ENCODE data around the gene TMOD1. TPM values are rescaled to one million over a fixed set of nuclear protein-coding genes. Genes with fewer than 3 reads are reported as not detected.

The TMOD1 gene
- total and polyA plus RNA-seq, 5 donors from 2014 or later, result 2.4 to 11.0 (median 3.7) TPM

DNA sequence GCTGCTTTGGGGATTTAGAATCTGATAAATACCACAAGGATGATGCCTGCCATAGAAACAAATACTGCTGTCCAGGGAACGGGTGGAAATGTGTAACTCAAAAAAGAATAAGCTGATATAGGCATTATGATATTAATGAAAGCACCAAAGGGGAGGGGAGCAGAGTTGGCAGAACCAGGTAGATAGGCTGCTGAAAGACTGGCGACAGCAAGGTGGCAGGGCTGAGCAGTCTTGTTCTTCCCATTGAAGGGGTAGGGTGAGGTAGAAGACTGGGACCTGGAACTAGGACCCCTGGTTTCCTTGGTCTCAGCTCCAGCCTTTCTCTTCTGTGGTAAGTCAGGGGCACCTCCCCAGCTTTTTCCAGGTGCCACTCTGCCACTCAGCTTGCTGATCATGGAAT lies 31.4 kb upstream of the TMOD1 start:
- ATAC-seq (ENCODE audit: low read depth in 2 of 2), result no peak
- H3K27me3 Mint-ChIP-seq, result no peaks in the 10 kb centered on the region
- peaks cover 53% of the 10 kb centered on the region for H3K36me3 Mint-ChIP-seq
- no peaks in the 10 kb centered on the region for H3K4me1 ChIP-seq (ENCODE audit: control insufficient read depth, insufficient read depth, low read length, poor library complexity, severe bottlenecking)
- peaks cover 47% of the 10 kb centered on the region for H3K36me3 ChIP-seq (ENCODE audit: control insufficient read depth, insufficient read depth, low read length)
- no peaks in the 10 kb centered on the region for H3K9me3 Mint-ChIP-seq
- peaks cover 0 to 8% (median 3%) of the 10 kb centered on the region in 4 donors for H3K4me1 Mint-ChIP-seq
- H3K27ac Mint-ChIP-seq, result no peak overlapping the region
- H3K9me3 ChIP-seq (ENCODE audit: control insufficient read depth in 2 of 2, low read length in 2 of 2), result no peaks in the 10 kb centered on the region
- H3K4me3 Mint-ChIP-seq, result no peak overlapping the region
- no peak overlapping the region for H3K27ac ChIP-seq (ENCODE audit: insufficient read depth, low read length, poor library complexity, severe bottlenecking)
- H3K4me3 ChIP-seq (ENCODE audit: low read depth, low read length), result no peak overlapping the region
- no peaks in the 10 kb centered on the region for H3K27me3 ChIP-seq (ENCODE audit: control insufficient read depth, insufficient read depth, low read length)
- peak in 1 of 3 donors; percentile 5 for DNase-seq

DNA sequence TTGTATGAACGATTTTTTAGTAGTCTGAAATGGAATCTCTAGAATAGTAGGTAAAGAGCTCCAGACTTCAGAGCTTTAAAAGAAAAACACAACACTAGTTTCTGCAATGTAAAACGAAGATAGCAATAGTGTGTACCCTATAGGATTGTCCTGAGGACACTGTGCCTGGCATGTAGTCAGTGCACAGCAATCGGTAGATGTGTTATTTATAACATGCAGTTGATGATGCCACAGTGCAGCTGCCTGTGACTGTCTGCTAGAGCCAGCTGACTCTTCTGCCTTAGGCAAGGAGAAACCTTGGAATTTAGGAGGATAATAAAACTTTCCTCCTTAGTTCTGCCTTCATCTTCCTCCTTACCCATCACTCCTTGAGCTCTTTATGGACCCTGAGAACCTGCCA lies 27.7 kb upstream of the TMOD1 start:
- H3K36me3 ChIP-seq (ENCODE audit: control insufficient read depth, insufficient read depth, low read length), result peaks cover 28% of the 10 kb centered on the region
- H3K4me1 ChIP-seq (ENCODE audit: control insufficient read depth, insufficient read depth, low read length, poor library complexity, severe bottlenecking), result no peaks in the 10 kb centered on the region
- H3K36me3 Mint-ChIP-seq, result peaks cover 42% of the 10 kb centered on the region
- H3K27me3 ChIP-seq (ENCODE audit: control insufficient read depth, insufficient read depth, low read length), result no peaks in the 10 kb centered on the region
- peaks cover 0 to 6% (median 0%) of the 10 kb centered on the region in 4 donors for H3K4me1 Mint-ChIP-seq
- H3K27ac ChIP-seq (ENCODE audit: insufficient read depth, low read length, poor library complexity, severe bottlenecking), result no peak overlapping the region
- H3K9me3 Mint-ChIP-seq, result no peaks in the 10 kb centered on the region
- no peak overlapping the region for H3K4me3 Mint-ChIP-seq
- DNase-seq, result no peak
- no peak for ATAC-seq (ENCODE audit: low read depth in 2 of 2)
- H3K27ac Mint-ChIP-seq, result no peak overlapping the region
- no peaks in the 10 kb centered on the region for H3K9me3 ChIP-seq (ENCODE audit: control insufficient read depth in 2 of 2, low read length in 2 of 2)
- no peaks in the 10 kb centered on the region for H3K27me3 Mint-ChIP-seq
- no peak overlapping the region for H3K4me3 ChIP-seq (ENCODE audit: low read depth, low read length)

DNA sequence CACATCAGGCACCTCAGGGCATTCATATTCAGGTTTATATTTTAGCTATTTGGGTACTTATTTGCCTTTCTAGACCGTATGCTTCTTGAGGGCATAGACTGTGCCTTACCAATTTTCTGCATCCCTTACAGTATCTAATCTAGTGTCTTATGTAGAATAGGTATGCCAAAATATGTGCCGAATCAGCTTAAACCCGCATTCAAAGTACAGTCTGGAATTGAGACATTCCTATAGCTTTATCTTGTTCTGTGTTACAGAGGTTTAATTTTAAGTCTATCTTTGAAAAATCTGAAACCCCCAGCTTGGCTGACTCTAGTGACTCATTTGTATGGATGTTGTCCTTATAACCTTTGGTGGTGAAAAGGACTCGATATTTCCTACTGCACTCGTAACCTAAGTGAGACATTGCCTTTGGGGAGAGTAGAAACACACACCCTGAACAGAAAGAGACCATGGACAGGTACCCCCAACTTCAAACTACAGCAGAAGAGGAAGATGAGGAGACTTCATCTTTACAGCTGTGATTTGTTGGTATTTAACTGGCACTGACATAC lies 27.0 kb upstream of the TMOD1 start:
- no peak overlapping the region for H3K4me3 Mint-ChIP-seq
- H3K36me3 ChIP-seq (ENCODE audit: control insufficient read depth, insufficient read depth, low read length), result peaks cover 32% of the 10 kb centered on the region
- no peaks in the 10 kb centered on the region for H3K9me3 Mint-ChIP-seq
- no peak overlapping the region for H3K4me3 ChIP-seq (ENCODE audit: low read depth, low read length)
- no peak overlapping the region for H3K27ac ChIP-seq (ENCODE audit: insufficient read depth, low read length, poor library complexity, severe bottlenecking)
- no peak overlapping the region for H3K27ac Mint-ChIP-seq
- no peaks in the 10 kb centered on the region for H3K9me3 ChIP-seq (ENCODE audit: control insufficient read depth in 2 of 2, low read length in 2 of 2)
- no peak for DNase-seq
- no peaks in the 10 kb centered on the region for H3K4me1 ChIP-seq (ENCODE audit: control insufficient read depth, insufficient read depth, low read length, poor library complexity, severe bottlenecking)
- H3K4me1 Mint-ChIP-seq, result peaks cover 0 to 6% (median 0%) of the 10 kb centered on the region in 4 donors
- ATAC-seq (ENCODE audit: low read depth in 2 of 2), result no peak
- no peaks in the 10 kb centered on the region for H3K27me3 Mint-ChIP-seq
- H3K27me3 ChIP-seq (ENCODE audit: control insufficient read depth, insufficient read depth, low read length), result no peaks in the 10 kb centered on the region
- H3K36me3 Mint-ChIP-seq, result peaks cover 48% of the 10 kb centered on the region

DNA sequence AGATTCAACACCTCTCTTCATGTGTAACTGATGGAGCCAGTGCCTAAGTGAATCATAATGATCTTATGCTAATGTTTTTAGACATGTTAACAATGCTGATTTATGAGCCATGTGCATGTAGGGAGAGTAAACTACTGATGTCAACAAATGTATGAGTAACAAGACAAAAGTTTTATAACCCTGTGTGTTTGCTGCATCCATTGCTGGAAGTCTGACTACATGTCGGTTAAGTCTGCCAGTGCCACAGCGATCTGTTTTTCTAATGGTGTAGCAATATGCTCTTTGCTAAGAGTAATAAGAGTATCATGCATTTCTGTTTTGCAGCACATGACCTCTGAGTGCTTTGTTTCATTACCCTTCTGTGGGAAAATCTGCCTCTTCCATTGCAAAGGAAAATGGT lies 26.4 kb upstream of the TMOD1 start:
- Mint-ChIP-seq H3K27ac (no peak overlapping the region), H3K36me3 (peaks cover 48% of the 10 kb centered on the region), H3K4me1 (peaks cover 0 to 6% (median 0%) of the 10 kb centered on the region in 4 donors), H3K27me3 (no peaks in the 10 kb centered on the region), H3K4me3 (no peak overlapping the region), H3K9me3 (no peaks in the 10 kb centered on the region)
- Histone ChIP-seq H3K4me1 (ENCODE audit: control insufficient read depth, insufficient read depth, low read length, poor library complexity, severe bottlenecking) (no peaks in the 10 kb centered on the region), H3K36me3 (ENCODE audit: control insufficient read depth, insufficient read depth, low read length) (peaks cover 32% of the 10 kb centered on the region), H3K27ac (ENCODE audit: insufficient read depth, low read length, poor library complexity, severe bottlenecking) (no peak overlapping the region), H3K9me3 (ENCODE audit: control insufficient read depth in 2 of 2, low read length in 2 of 2) (no peaks in the 10 kb centered on the region), H3K4me3 (ENCODE audit: low read depth, low read length) (no peak overlapping the region), H3K27me3 (ENCODE audit: control insufficient read depth, insufficient read depth, low read length) (no peaks in the 10 kb centered on the region)
- ATAC-seq (ENCODE audit: low read depth in 2 of 2) (no peak), DNase-seq (no peak)

DNA sequence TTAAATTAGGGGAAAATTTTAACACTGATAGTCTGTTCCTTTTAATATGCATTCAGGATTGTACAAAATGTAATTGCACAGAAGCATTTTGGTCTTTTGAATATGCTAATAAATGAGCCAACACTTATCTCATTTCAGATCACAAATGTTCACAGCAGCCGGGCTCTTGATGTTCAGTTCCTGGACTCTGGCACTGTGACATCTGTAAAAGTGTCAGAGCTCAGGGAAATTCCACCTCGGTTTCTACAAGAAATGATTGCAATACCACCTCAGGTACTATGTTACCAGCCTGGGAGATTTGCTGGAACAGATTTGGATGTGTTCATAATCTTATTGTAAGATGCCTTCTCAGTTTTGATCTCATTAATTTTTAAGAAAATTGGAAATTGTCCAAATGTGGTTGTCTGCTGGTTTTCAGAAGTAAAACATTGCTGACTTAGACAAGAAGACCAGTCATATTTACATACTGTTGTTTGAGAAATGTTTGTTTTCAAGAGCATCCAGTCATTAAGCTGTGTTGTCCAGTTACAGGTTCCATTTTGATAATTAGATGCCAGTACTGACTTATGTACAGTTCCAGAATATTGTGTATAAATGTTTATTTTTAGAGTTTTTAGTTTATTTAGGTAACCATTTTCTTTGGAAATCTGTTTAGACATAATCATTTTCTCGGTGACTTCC lies 23.0 kb upstream of the TMOD1 start:
- peaks cover 45% of the 10 kb centered on the region for H3K36me3 ChIP-seq (ENCODE audit: control insufficient read depth, insufficient read depth, low read length)

DNA sequence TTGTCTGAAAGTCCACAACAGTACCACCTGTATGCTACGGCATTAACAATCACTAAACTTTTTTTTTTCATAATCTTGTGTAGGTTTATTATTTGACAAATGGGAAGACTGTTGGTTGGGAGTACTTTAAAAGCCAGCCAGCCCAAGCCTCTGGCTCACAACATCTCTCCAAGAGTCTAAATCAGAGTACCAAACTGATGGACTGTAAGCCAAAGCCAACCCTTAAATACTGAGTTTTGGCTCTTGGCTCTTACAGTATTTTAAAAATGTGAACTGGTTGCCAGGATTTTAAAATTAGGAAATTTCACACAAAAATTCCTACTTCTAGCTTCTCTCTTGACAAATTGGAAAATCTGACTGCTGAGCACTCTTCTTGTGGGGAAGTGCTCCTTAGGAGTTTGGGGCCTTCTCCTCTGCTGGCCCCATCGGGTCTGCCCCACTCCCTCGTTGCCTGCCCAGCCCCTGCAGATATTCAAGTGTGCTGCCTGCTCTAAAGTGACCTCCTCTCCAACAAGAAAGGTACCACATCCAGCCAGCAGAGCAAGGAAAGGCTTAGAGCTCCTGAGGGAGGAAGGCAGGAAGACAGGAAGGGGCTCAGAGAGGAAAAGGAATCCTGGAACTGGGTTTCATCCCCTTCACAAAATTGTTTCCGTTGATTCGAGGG lies 21.8 kb upstream of the TMOD1 start:
- Histone ChIP-seq H3K4me1 (ENCODE audit: control insufficient read depth, insufficient read depth, low read length, poor library complexity, severe bottlenecking) (no peaks in the 10 kb centered on the region), H3K36me3 (ENCODE audit: control insufficient read depth, insufficient read depth, low read length) (peaks cover 43% of the 10 kb centered on the region), H3K4me3 (ENCODE audit: low read depth, low read length) (no peak overlapping the region), H3K27ac (ENCODE audit: insufficient read depth, low read length, poor library complexity, severe bottlenecking) (no peak overlapping the region), H3K9me3 (ENCODE audit: control insufficient read depth in 2 of 2, low read length in 2 of 2) (no peaks in the 10 kb centered on the region), H3K27me3 (ENCODE audit: control insufficient read depth, insufficient read depth, low read length) (no peaks in the 10 kb centered on the region)
- H3K9me3 Mint-ChIP-seq, result peaks cover 0 to 10% (median 0%) of the 10 kb centered on the region in 7 donors
- ATAC-seq (ENCODE audit: low read depth in 2 of 2), result no peak
- DNase-seq, result no peak
- H3K27me3 Mint-ChIP-seq, result no peaks in the 10 kb centered on the region
- no peak overlapping the region for H3K27ac Mint-ChIP-seq
- peaks cover 0 to 2% (median 0%) of the 10 kb centered on the region in 4 donors for H3K4me1 Mint-ChIP-seq
- H3K4me3 Mint-ChIP-seq, result no peak overlapping the region
- peaks cover 54% of the 10 kb centered on the region for H3K36me3 Mint-ChIP-seq

More for the DNA sequence above, 23.0 kb upstream of the TMOD1 start:
- Mint-ChIP-seq H3K27me3 (no peaks in the 10 kb centered on the region), H3K9me3 (peaks cover 0 to 10% (median 0%) of the 10 kb centered on the region in 7 donors), H3K27ac (no peak overlapping the region), H3K36me3 (peaks cover 60% of the 10 kb centered on the region), H3K4me1 (peaks cover 0 to 2% (median 0%) of the 10 kb centered on the region in 4 donors), H3K4me3 (no peak overlapping the region)
- no peaks in the 10 kb centered on the region for H3K9me3 ChIP-seq (ENCODE audit: control insufficient read depth in 2 of 2, low read length in 2 of 2)
- DNase-seq (no peak), ATAC-seq (ENCODE audit: low read depth in 2 of 2) (no peak)
- H3K27me3 ChIP-seq (ENCODE audit: control insufficient read depth, insufficient read depth, low read length), result no peaks in the 10 kb centered on the region
- H3K4me1 ChIP-seq (ENCODE audit: control insufficient read depth, insufficient read depth, low read length, poor library complexity, severe bottlenecking), result no peaks in the 10 kb centered on the region
- H3K27ac ChIP-seq (ENCODE audit: insufficient read depth, low read length, poor library complexity, severe bottlenecking), result no peak overlapping the region
- no peak overlapping the region for H3K4me3 ChIP-seq (ENCODE audit: low read depth, low read length)

DNA sequence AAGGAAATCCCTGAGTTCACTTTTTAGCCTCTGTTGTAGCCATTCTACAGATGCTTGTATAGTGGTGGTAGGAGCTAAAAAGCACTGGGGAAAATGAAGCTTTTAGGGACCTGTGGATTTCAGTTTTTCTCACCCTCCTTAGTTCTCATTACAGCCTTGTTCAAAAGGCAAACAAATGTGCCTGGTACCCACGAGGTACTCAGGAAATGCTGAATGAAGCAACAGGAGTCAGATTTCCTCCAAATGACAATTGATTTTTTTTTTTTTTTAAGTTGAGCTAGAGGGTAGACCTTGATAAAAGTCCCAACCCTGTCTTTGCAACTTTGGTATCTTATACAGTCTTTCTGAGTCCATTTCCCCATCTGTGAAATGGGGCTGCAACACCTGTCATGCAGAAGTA lies 21.3 kb upstream of the TMOD1 start:
- DNase-seq, result no peak
- Mint-ChIP-seq H3K36me3 (peaks cover 49% of the 10 kb centered on the region), H3K4me3 (no peak overlapping the region), H3K27ac (no peak overlapping the region), H3K27me3 (no peaks in the 10 kb centered on the region), H3K9me3 (peaks cover 0 to 10% (median 0%) of the 10 kb centered on the region in 7 donors), H3K4me1 (peaks cover 0 to 2% (median 0%) of the 10 kb centered on the region in 4 donors)
- no peak overlapping the region for H3K27ac ChIP-seq (ENCODE audit: insufficient read depth, low read length, poor library complexity, severe bottlenecking)
- peaks cover 45% of the 10 kb centered on the region for H3K36me3 ChIP-seq (ENCODE audit: control insufficient read depth, insufficient read depth, low read length)
- no peak overlapping the region for H3K4me3 ChIP-seq (ENCODE audit: low read depth, low read length)
- H3K27me3 ChIP-seq (ENCODE audit: control insufficient read depth, insufficient read depth, low read length), result no peaks in the 10 kb centered on the region
- H3K4me1 ChIP-seq (ENCODE audit: control insufficient read depth, insufficient read depth, low read length, poor library complexity, severe bottlenecking), result no peaks in the 10 kb centered on the region
- no peaks in the 10 kb centered on the region for H3K9me3 ChIP-seq (ENCODE audit: control insufficient read depth in 2 of 2, low read length in 2 of 2)
- no peak for ATAC-seq (ENCODE audit: low read depth in 2 of 2)
